A673 (cell line): ENCODE data around the gene AMMECR1.

Source experiments
- EZH2 ChIP-seq: fragments of 200-600 bp; sonication (generic); IDR thresholded peaks from 2 replicates; pipeline ENCODE4 v1.6.1; 2017; ENCODE audit warnings: borderline replicate concordance, low read depth, mild to moderate bottlenecking, mixed read lengths, antibody characterized with exemption, low read length; ENCODE audit not compliant: poor library complexity, severe bottlenecking
- TF ChIP-seq, protein P1 (sequence below): fragments of 300-800, 200-600 bp; sonication (generic); conservative IDR thresholded peaks from 2 replicates; pipeline ENCODE4 v1.5.1; 2017; ENCODE audit warnings: low read depth, mild to moderate bottlenecking, antibody characterized with exemption, low read length, moderate library complexity, mixed read lengths

DNA sequence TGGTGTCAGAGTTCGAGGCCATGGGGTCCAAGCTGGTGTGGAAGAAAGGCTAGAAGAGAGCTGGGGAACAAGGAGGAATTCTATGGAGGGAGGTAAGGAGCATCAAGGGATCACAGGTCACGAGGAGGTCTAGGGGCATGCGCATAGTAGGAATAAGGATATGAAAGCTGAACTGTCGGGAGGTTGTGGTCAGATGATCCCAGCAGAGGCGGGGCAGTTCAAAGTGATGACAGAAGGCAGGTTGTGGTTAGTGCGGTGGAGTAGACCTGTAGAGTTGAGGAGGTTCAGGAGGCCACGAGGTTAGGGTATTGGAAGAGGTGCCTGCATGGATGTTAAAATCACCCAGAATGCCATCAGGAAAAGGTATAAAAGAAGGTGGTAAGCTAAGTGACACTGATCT is 158.7 kb downstream of the AMMECR1 start:
- TF ChIP-seq, protein P1, sequence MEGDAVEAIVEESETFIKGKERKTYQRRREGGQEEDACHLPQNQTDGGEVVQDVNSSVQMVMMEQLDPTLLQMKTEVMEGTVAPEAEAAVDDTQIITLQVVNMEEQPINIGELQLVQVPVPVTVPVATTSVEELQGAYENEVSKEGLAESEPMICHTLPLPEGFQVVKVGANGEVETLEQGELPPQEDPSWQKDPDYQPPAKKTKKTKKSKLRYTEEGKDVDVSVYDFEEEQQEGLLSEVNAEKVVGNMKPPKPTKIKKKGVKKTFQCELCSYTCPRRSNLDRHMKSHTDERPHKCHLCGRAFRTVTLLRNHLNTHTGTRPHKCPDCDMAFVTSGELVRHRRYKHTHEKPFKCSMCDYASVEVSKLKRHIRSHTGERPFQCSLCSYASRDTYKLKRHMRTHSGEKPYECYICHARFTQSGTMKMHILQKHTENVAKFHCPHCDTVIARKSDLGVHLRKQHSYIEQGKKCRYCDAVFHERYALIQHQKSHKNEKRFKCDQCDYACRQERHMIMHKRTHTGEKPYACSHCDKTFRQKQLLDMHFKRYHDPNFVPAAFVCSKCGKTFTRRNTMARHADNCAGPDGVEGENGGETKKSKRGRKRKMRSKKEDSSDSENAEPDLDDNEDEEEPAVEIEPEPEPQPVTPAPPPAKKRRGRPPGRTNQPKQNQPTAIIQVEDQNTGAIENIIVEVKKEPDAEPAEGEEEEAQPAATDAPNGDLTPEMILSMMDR, result no peak
- TF ChIP-seq EZH2, result no peak
